Tibial artery (tissue), 4 donors: Measurements from ENCODE around the gene KRTAP5-8.

Experiments used
- DNase-seq, 2 donors: peaks; one replicate each; pipeline ENCODE4 v3.0.0-alpha.2; 2019
- H3K27ac ChIP-seq, 2 donors: fragments of 200-600 bp; sonication (generic) in 1 of 2; 1 replicate in 1 of 2; 2 replicates in 1 of 2; pipeline ENCODE4 v1.5.1; 2018 to 2019; ENCODE audit warnings: mild to moderate bottlenecking in 1 of 2
- H3K27me3 ChIP-seq, 2 donors: fragments of 200-600 bp; sonication (generic) in 1 of 2; one replicate each; pipeline versions ENCODE4 v1.5.1 to v1.6.0; 2016 to 2019
- H3K36me3 ChIP-seq, 3 donors: fragments of 200-600 bp; sonication (generic) in 2 of 3; one replicate each; pipeline ENCODE4 v1.5.1; 2016 to 2019; ENCODE audit warnings: mild to moderate bottlenecking in 2 of 3
- H3K4me1 ChIP-seq, 4 donors: fragments of 200-600 bp; sonication (generic) in 2 of 4; 1 replicate in 3 of 4; 2 replicates in 1 of 4; pipeline ENCODE4 v1.5.1; 2016 to 2019
- H3K4me3 ChIP-seq, 2 donors: fragments of 200-600 bp; sonication (generic) in 1 of 2; 1 replicate in 1 of 2; 2 replicates in 1 of 2; pipeline ENCODE4 v1.5.1; 2018 to 2019; ENCODE audit warnings: mild to moderate bottlenecking in 2 of 2
- H3K9me3 ChIP-seq, 3 donors: fragments of 200-600 bp; sonication (generic) in 1 of 3; one replicate each; pipeline ENCODE4 v1.5.1; 2016 to 2019
- intact Hi-C: fragments of 100-400 bp; cut with DNase I; formaldehyde crosslinking; loops from one replicate; pipeline ENCODE4 v1.15.0; 2023; ENCODE audit warnings: low total_unique reads
- TF ChIP-seq, protein P1 (sequence below), 2 experiments: fragments of 200-600 bp in 1 of 2; fragments of 450-650 bp in 1 of 2; IDR thresholded peaks; one replicate each; pipeline ENCODE4 v1.5.1; 2017 to 2019; ENCODE audit warnings: antibody characterized with exemption in 2 of 2, mild to moderate bottlenecking in 1 of 2, moderate library complexity in 1 of 2

KRTAP5-8 gene

DNA sequence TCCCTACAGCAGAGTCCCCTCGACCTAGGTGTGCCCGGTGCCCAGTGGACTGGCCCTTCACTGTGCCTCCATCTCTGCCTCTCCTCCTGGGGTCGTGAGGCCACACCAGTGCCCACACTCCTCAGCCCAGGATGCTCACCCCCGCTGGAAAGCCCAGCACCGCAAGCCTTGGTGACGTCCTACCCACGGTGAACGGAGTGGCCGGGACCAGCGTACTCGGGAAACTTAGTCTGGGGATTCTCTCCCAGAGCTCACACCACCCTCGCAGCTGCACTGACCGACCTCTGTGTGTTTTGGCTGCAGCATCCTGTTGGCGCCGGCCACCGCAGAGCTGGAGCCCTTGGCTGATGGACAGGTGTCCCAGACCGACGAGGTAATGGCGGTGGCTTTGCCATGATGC lies 46.3 kb upstream of the KRTAP5-8 start:
- Histone ChIP-seq H3K4me1 (no peaks in the 10 kb centered on the region), H3K36me3 (peaks cover 59 to 94% (median 68%) of the 10 kb centered on the region in 3 donors), H3K27ac (no peak overlapping the region), H3K27me3 (no peaks in the 10 kb centered on the region), H3K9me3 (no peaks in the 10 kb centered on the region), H3K4me3 (no peak overlapping the region)
- no peak for DNase-seq
- intact Hi-C loops, result no loop called here
- TF ChIP-seq, protein P1, sequence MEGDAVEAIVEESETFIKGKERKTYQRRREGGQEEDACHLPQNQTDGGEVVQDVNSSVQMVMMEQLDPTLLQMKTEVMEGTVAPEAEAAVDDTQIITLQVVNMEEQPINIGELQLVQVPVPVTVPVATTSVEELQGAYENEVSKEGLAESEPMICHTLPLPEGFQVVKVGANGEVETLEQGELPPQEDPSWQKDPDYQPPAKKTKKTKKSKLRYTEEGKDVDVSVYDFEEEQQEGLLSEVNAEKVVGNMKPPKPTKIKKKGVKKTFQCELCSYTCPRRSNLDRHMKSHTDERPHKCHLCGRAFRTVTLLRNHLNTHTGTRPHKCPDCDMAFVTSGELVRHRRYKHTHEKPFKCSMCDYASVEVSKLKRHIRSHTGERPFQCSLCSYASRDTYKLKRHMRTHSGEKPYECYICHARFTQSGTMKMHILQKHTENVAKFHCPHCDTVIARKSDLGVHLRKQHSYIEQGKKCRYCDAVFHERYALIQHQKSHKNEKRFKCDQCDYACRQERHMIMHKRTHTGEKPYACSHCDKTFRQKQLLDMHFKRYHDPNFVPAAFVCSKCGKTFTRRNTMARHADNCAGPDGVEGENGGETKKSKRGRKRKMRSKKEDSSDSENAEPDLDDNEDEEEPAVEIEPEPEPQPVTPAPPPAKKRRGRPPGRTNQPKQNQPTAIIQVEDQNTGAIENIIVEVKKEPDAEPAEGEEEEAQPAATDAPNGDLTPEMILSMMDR (IDR thresholded peaks at IDR 0.05), result no peak

DNA sequence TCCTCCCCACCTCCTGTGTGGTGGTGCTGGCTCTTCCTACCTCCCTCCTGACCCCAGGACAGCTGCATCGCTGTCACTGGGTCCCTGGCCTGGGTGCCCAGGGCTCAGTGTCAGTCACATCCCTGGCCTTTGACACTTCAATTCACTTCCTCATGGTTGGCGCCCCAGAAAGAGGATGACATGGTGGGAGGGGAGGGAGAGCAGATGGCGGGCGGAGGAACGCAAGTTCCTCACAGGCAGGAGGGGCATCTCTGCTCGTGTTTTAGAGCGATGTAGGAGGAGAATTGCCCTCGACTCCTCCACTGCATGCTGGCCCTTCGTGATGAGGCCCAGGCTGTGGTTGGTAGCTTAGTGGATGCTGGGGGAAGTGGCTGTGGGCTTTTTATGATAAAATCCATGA lies 45.9 kb upstream of the KRTAP5-8 start:
- intact Hi-C loops, result no loop called here
- peaks cover 64 to 96% (median 71%) of the 10 kb centered on the region in 3 donors for H3K36me3 ChIP-seq

DNA sequence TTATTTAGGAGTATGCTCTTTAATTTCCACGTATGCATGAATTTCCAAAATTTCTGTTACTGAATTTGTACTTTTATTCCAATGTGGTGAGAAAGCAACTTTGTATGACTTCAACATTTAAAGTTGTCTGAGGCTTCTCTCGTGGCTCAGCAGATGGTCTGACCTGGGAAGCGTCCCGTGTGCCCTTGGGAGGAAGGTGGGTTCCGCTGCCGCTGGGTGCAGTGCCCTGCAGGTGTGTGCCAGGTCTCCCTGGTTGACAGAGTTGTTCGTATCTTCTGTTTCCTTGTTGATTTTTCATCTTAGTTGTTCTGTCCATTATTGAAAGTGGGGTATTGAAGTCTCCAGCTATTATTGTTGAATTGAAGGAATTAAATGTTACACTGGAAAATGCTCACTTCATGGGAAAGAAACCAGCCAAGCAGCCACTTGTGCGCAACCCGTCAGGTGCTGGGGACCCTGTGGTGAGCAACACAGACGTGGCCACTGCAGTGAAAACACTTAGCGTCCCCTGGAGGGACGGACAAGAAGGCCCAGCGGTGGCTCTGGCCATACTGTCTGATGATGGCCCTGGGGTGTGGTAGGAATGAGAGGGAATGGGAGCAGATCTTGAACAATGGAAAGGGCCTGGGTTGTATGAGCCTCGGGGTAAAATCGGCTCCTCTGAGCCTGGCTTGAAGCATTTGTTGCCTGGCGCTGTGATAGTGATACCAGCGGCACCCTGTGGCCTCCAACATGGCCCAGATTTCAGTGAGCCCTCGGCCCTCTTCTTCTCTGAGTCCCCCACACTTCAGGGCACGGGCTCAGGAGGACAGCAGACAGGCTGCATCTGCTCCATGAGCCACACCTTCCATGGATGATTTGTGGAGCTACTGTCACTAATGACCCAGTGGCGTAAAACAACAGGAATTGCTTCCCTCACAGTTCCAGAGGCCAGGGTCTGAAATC lies 42.3 kb upstream of the KRTAP5-8 start:
- Histone ChIP-seq H3K36me3 (peaks cover 81 to 100% (median 88%) of the 10 kb centered on the region in 3 donors), H3K27me3 (no peaks in the 10 kb centered on the region), H3K4me1 (no peaks in the 10 kb centered on the region), H3K4me3 (no peak overlapping the region), H3K9me3 (no peaks in the 10 kb centered on the region), H3K27ac (no peak overlapping the region)
- TF ChIP-seq, protein P1 (IDR thresholded peaks at IDR 0.05), result no peak
- no peak for DNase-seq
- intact Hi-C loops, result no loop called here

More for the DNA sequence above, 45.9 kb upstream of the KRTAP5-8 start:
- no peak for DNase-seq
- H3K4me3 ChIP-seq, result no peak overlapping the region
- H3K27ac ChIP-seq, result no peak overlapping the region
- TF ChIP-seq, protein P1 (IDR thresholded peaks at IDR 0.05), result no peak
- H3K4me1 ChIP-seq, result no peaks in the 10 kb centered on the region
- no peaks in the 10 kb centered on the region for H3K9me3 ChIP-seq
- no peaks in the 10 kb centered on the region for H3K27me3 ChIP-seq

DNA sequence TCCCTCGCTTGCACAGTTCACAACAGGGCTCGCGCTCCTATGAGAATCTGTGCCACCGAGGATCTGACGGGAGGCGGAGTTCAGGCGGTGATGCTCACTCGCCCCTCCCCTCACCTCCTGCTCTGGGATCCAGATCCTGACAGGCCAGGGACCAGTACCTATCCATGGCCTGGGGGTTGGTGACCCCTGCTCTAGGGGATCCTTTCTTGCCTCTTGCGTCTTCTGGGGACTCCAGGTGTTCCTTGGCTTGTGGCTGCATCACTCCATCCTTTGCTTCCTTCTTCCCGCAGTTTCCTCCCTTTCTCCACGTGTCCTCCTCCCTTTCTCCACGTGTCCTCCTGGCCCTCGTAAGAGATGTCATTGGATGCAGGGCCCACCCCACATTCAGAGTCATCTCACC lies 41.4 kb upstream of the KRTAP5-8 start:
- no peak for DNase-seq
- no peak overlapping the region for H3K27ac ChIP-seq
- H3K4me3 ChIP-seq, result no peak overlapping the region
- H3K4me1 ChIP-seq, result no peaks in the 10 kb centered on the region
- intact Hi-C loops, result no loop called here
- H3K9me3 ChIP-seq, result no peaks in the 10 kb centered on the region
- H3K36me3 ChIP-seq, result peaks cover 81 to 100% (median 87%) of the 10 kb centered on the region in 3 donors
- no peaks in the 10 kb centered on the region for H3K27me3 ChIP-seq
- TF ChIP-seq, protein P1 (IDR thresholded peaks at IDR 0.05), result no peak

DNA sequence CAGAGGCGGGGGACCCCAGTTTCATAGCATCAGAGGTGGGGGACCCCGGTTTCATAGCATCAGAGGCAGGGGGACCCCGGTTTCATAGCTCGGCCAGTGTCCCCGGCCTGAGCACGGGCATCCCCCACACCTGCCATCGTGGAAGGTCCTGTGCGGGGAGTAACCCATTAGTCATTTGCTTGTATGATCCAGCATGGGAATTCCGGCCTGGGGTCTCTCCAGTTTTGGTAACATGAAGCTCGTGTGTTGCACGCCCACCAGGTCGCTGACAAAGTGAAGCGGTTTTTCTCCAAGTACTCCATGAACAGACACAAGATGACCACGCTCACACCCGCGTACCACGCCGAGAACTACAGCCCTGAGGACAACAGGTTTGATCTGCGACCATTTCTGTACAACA lies 39.7 kb upstream of the KRTAP5-8 start:
- H3K36me3 ChIP-seq, result peaks cover 84 to 96% (median 84%) of the 10 kb centered on the region in 3 donors
- DNase-seq, result no peak

More for the DNA sequence above, 39.7 kb upstream of the KRTAP5-8 start:
- Histone ChIP-seq H3K27ac (no peak overlapping the region), H3K4me1 (no peaks in the 10 kb centered on the region), H3K27me3 (no peaks in the 10 kb centered on the region), H3K9me3 (no peaks in the 10 kb centered on the region), H3K4me3 (no peak overlapping the region)
- intact Hi-C loops, result no loop called here
- TF ChIP-seq, protein P1 (IDR thresholded peaks at IDR 0.05), result no peak
